ENCODE measurements around the gene TNNI2.

TNNI2 gene

DNA sequence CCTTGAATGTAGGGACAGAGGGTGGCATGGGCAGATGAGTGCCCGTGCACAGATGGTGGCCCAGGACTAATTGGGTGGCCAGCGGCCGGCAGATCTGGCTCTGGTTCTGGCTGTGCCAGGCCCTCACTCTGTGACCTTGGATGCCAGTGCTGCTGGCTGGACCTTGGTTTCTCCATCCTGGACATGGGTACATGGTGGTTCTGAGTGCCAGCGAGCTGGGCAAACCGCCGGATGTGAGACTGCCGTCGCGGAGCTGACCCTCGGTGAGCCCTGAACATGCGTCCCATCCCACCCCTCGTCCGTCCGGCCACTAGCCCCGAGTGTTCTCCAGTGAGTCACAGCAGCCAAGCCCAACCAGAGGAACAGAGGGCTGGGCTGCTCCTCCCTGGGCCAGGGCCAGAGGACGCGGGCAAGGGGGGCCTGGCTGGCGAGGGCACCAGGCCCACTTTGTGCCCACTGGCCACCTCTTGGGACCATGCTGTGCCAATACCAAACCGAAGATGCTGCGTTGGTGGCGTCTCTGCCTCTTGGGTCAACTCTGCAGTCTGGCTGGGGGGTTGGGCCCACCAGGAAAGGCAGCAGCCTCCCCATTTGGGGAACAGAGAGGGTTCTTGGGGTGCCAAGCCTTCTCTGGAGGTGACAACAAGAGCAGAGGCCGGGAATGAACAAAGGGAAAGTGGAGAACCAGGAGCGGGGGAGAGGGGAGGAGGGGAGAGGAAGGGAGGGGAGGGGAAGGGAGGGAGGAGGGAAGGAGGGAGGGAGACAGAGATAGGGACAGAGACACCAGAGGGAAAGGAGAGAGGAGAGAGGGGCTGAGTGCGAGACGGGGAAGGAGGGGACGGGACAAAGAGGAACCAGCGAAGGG lies 24.8 kb downstream of the TNNI2 start:
- DNase-seq (ENCODE audit: insufficient read length, low spot score): no peak
- FAIRE-seq: no peak
- TF ChIP-seq SPI1 (IDR thresholded peaks at IDR 0.05; ENCODE audit: low read depth, low read length) (no peak), POU2F2 (IDR thresholded peaks at IDR 0.05; ENCODE audit: low read depth, low read length) (no peak), POLR2AphosphoS5 (IDR thresholded peaks at IDR 0.05; ENCODE audit: low read depth, low read length) (peak; percentile 24; the same call in 1 of the 2 replicates)

DNA sequence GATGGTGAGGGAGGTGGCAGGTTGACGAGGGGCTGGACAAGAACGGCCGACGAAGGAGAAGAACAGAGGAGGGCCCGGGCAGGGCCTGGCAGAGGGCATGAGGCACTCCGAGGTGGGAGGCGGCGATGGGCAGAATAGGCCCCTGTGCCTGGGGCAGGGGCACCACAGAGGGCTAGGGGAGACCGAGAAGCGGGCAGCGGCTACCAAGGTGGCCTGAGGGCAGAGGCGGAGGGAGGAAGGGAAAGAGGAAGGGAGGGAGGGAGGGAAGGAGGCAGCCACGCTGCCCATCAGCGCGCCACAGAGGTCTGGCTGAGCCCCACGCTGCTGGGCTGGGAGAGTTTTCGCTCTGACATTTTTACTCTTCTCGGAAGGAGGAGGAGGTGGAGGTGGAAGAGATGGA lies 25.4 kb downstream of the TNNI2 start:
- FAIRE-seq (no peak), DNase-seq (ENCODE audit: insufficient read length, low spot score) (no peak)
- TF ChIP-seq POLR2AphosphoS5 (IDR thresholded peaks at IDR 0.05; ENCODE audit: low read depth, low read length): no peak
- TF ChIP-seq SPI1 (IDR thresholded peaks at IDR 0.05; ENCODE audit: low read depth, low read length): no peak
- no peak for TF ChIP-seq TAF1 (IDR thresholded peaks at IDR 0.05; ENCODE audit: low read depth, low read length)
- no peak for TF ChIP-seq PAX5 (IDR thresholded peaks at IDR 0.05; ENCODE audit: insufficient read depth, low read length, severe bottlenecking)
- no peak for TF ChIP-seq POLR2A (IDR thresholded peaks at IDR 0.05; ENCODE audit: low read depth, low read length)
- TF ChIP-seq POU2F2 (IDR thresholded peaks at IDR 0.05; ENCODE audit: low read depth, low read length): no peak

DNA sequence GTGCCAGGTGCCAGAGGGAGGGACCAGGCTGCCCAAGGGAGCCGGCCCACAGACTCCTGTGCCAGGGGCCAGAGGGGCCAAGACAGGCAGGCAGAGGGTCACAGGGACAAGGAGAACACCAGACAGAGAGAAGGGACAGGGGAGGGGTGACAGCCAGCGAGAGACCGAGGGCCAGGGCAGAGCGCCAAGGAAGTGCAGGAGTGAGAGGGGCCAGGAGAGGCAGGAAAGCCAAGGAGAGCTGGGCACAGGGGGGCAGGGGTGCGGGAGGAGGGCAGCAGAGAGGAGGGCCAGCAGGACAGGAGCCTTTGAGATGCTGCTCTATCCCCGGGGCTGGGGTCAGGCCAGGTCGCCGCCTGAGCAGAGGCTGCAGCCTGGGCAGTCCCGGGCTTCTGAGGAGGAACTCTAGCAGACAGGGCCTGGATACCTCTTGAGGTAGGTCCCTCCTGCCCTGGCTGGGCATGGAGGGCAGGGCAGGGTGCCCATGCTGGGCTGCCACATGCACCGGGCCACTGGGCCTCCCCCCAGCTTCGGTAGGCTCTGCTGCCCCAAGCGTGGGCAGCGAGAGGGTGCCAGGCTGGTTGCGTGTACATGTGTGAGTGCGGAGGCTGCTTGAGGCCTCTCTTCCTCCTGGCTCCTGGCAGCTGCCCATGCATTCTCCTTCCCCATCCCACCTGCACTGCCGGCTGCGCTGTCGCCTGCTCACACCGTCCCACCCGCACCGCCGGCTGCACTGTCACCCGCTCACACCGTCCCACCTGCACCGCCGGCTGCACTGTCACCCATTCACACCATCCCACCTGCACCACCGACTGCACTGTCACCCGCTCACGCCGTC lies 26.3 kb downstream of the TNNI2 start:
- TF ChIP-seq PAX5 (IDR thresholded peaks at IDR 0.05; ENCODE audit: insufficient read depth, low read length, severe bottlenecking) (no peak), SPI1 (IDR thresholded peaks at IDR 0.05; ENCODE audit: low read depth, low read length) (no peak), POLR2AphosphoS5 (IDR thresholded peaks at IDR 0.05; ENCODE audit: low read depth, low read length) (no peak), POU2F2 (IDR thresholded peaks at IDR 0.05; ENCODE audit: low read depth, low read length) (no peak), TAF1 (IDR thresholded peaks at IDR 0.05; ENCODE audit: low read depth, low read length) (no peak), POLR2A (IDR thresholded peaks at IDR 0.05; ENCODE audit: low read depth, low read length) (no peak)
- no peak for FAIRE-seq
- DNase-seq (ENCODE audit: insufficient read length, low spot score): no peak

DNA sequence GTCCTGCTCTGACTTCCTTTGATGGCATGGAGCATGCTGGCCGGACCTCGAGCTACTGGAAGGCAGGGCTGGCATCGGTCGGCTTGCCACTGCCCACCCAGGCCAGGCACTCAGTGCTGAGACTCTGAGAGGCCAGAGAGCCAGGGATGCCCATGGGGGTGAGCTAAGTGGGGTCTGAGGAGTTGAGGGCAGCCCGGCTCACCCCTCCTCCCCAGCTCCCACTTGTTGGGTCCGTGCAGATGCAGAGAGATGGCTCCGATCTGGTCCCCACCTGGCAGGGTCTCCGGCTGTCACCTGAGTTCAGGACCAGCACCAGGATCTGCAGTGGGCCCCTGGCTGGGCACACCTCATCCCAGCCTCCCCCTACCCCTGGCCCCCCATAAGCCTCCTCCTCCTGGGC lies 27.4 kb downstream of the TNNI2 start:
- TF ChIP-seq TAF1 (IDR thresholded peaks at IDR 0.05; ENCODE audit: low read depth, low read length) (no peak), POLR2A (IDR thresholded peaks at IDR 0.05; ENCODE audit: low read depth, low read length) (no peak), POLR2AphosphoS5 (IDR thresholded peaks at IDR 0.05; ENCODE audit: low read depth, low read length) (no peak), SPI1 (IDR thresholded peaks at IDR 0.05; ENCODE audit: low read depth, low read length) (no peak), PAX5 (IDR thresholded peaks at IDR 0.05; ENCODE audit: insufficient read depth, low read length, severe bottlenecking) (no peak), POU2F2 (IDR thresholded peaks at IDR 0.05; ENCODE audit: low read depth, low read length) (no peak)
- DNase-seq (ENCODE audit: insufficient read length, low spot score) (no peak), FAIRE-seq (no peak)

DNA sequence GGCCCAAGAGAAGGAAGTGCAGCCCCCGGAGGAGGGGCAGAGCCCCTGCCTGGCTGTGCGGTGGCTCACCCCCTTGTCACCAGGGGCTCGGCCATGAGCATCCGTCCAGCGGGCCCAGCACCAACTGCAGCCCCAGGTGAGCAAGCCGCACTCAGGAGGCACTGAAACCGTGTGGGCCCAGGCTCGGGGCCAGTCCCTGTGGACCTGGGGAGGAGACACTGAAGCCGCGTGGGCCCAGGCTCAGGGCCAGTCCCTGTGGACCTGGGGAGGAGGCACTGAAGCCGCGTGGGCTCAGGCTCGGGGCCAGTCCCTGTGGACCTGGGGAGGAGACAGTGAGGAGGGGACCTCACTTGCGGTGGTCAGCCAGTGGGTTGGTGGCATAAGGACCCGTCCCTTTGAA lies 28.0 kb downstream of the TNNI2 start:
- TF ChIP-seq POU2F2 (IDR thresholded peaks at IDR 0.05; ENCODE audit: low read depth, low read length) (no peak), TAF1 (IDR thresholded peaks at IDR 0.05; ENCODE audit: low read depth, low read length) (no peak), POLR2A (IDR thresholded peaks at IDR 0.05; ENCODE audit: low read depth, low read length) (no peak), SPI1 (IDR thresholded peaks at IDR 0.05; ENCODE audit: low read depth, low read length) (no peak), POLR2AphosphoS5 (IDR thresholded peaks at IDR 0.05; ENCODE audit: low read depth, low read length) (no peak; the same call in 1 of the 2 replicates), PAX5 (IDR thresholded peaks at IDR 0.05; ENCODE audit: insufficient read depth, low read length, severe bottlenecking) (no peak)
- DNase-seq (ENCODE audit: insufficient read length, low spot score): no peak
- FAIRE-seq: no peak

DNA sequence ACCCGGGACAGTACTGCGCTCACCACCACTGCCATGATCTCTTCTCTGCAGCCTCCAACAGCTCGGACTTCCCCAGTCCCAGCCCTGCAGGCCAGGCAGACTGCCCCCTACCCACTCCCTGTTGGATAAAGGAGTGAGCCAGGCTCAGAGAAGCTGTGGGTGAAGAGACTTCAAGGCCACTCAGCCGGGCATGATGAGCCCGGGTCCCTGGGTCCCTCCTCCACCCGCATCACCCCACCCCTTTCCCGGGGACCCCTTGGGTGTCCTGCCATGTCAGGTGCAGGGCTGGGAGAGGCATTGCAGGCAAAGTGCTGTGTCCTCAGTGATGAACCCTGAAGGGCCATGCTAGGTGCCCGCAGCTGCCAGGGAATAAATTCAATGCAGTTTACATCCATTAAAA lies 28.6 kb downstream of the TNNI2 start:
- TF ChIP-seq PAX5 (IDR thresholded peaks at IDR 0.05; ENCODE audit: insufficient read depth, low read length, severe bottlenecking) (no peak), TAF1 (IDR thresholded peaks at IDR 0.05; ENCODE audit: low read depth, low read length) (no peak), POLR2AphosphoS5 (IDR thresholded peaks at IDR 0.05; ENCODE audit: low read depth, low read length) (no peak), SPI1 (IDR thresholded peaks at IDR 0.05; ENCODE audit: low read depth, low read length) (no peak), POLR2A (IDR thresholded peaks at IDR 0.05; ENCODE audit: low read depth, low read length) (no peak), POU2F2 (IDR thresholded peaks at IDR 0.05; ENCODE audit: low read depth, low read length) (no peak)
- FAIRE-seq (no peak), DNase-seq (ENCODE audit: insufficient read length, low spot score) (no peak)

DNA sequence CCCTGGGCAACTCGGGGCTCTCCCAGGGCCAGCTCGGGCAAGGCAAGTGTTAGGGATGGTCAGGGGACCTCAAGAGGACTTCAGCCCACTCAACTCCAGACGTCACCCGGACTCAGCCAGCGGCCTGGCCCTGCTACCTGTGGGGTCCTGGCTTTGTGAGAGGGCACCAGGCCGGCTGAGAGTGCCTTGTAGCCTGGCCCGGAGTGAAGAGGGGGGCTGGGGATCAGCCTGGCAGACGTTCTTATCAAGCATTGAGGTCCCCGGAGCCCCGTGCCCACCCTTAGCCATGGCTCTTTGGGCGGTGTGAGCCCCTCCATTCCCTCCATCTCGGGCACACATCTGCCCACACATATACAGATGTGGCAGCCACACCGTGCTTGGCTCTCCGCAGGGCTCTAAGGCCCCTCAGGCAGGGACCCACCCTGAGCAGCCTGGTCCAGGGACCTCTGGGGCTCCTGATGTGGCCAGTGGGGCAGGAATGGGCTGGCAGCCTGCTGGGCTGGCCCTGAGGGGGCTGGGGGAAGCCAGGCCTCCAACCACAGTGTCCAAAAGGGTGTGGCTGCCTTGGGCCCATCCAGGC lies 29.4 kb downstream of the TNNI2 start:
- FAIRE-seq: no peak
- no peak for TF ChIP-seq SPI1 (IDR thresholded peaks at IDR 0.05; ENCODE audit: low read depth, low read length)
- no peak for TF ChIP-seq TAF1 (IDR thresholded peaks at IDR 0.05; ENCODE audit: low read depth, low read length)
- TF ChIP-seq POLR2AphosphoS5 (IDR thresholded peaks at IDR 0.05; ENCODE audit: low read depth, low read length): no peak
- TF ChIP-seq POLR2A (IDR thresholded peaks at IDR 0.05; ENCODE audit: low read depth, low read length): no peak
- TF ChIP-seq PAX5 (IDR thresholded peaks at IDR 0.05; ENCODE audit: insufficient read depth, low read length, severe bottlenecking): no peak
- TF ChIP-seq POU2F2 (IDR thresholded peaks at IDR 0.05; ENCODE audit: low read depth, low read length): no peak
- no peak for DNase-seq (ENCODE audit: insufficient read length, low spot score)

DNA sequence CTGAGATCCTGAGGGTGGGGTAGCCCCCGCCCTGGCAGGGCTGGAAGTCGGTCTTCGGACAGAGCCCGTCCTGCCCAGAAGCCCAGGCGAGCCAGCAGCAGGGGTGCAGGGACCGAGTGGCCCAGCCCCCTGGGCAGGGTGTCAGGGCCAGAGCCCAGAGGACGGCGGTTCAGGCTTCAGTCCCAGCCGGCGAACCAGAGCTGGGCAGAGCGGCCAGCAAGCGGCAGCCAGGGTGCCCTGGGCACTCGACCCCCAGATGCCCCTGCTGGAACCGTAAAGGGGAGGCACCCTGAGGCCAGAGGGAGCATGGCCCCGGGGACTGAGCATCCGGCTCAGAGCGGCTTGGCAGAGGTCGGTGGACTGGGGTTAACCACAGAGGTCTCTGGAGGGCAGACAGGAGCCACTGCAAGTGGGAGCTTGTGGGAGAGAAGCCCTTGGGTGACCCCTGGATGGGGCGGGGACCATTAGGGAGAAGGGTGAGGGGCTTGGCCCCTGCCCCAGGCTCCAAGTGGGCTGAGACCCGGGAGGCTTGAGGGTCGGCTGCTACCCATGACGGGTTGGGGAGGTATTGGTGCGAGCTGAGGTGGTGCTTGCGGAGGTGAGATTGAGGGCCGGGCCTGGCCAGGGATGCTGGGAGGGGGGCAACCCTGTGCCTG lies 30.0 kb downstream of the TNNI2 start:
- no peak for DNase-seq (ENCODE audit: insufficient read length, low spot score)
- no peak for FAIRE-seq
- TF ChIP-seq POU2F2 (IDR thresholded peaks at IDR 0.05; ENCODE audit: low read depth, low read length): peak; percentile 38; the same call in 1 of the 2 replicates
- TF ChIP-seq SPI1 (IDR thresholded peaks at IDR 0.05; ENCODE audit: low read depth, low read length): no peak
- TF ChIP-seq TAF1 (IDR thresholded peaks at IDR 0.05; ENCODE audit: low read depth, low read length): no peak
- TF ChIP-seq PAX5 (IDR thresholded peaks at IDR 0.05; ENCODE audit: insufficient read depth, low read length, severe bottlenecking): no peak
- no peak for TF ChIP-seq POLR2A (IDR thresholded peaks at IDR 0.05; ENCODE audit: low read depth, low read length)
- TF ChIP-seq POLR2AphosphoS5 (IDR thresholded peaks at IDR 0.05; ENCODE audit: low read depth, low read length): no peak

All from GM12891 (cell line).